Panc1 (cell line): ENCODE measurements around the gene CFDP1.

Experiments used
- POLR2AphosphoS5 ChIP-seq: IDR thresholded peaks from 2 replicates; pipeline ENCODE4 v1.6.1; 2012; ENCODE audit warnings: mild to moderate bottlenecking, low read depth, low read length, moderate library complexity
- REST ChIP-seq, 2 experiments: IDR thresholded peaks; 2 replicates each; pipeline ENCODE4 v1.6.1; 2011 to 2012; ENCODE audit warnings: low read depth in 2 of 2, control low read depth in 1 of 2, low read length in 1 of 2, mild to moderate bottlenecking in 1 of 2, moderate library complexity in 1 of 2; ENCODE audit not compliant: insufficient read depth in 1 of 2
- SIN3A ChIP-seq: IDR thresholded peaks from 2 replicates; pipeline ENCODE4 v1.6.1; 2012; ENCODE audit warnings: low read depth, mild to moderate bottlenecking, low read length, moderate library complexity, borderline replicate concordance; ENCODE audit not compliant: insufficient read depth
- TCF7L2 ChIP-seq: IDR thresholded peaks from 2 replicates; pipeline ENCODE4 v1.6.1; 2011; ENCODE audit warnings: mild to moderate bottlenecking, low read depth, low read length, inconsistent platforms
- TF ChIP-seq, protein P1 (sequence below): fragments of 450-650 bp; IDR thresholded peaks from 2 replicates; pipeline ENCODE4 v1.5.1; 2017; ENCODE audit warnings: mild to moderate bottlenecking

DNA sequence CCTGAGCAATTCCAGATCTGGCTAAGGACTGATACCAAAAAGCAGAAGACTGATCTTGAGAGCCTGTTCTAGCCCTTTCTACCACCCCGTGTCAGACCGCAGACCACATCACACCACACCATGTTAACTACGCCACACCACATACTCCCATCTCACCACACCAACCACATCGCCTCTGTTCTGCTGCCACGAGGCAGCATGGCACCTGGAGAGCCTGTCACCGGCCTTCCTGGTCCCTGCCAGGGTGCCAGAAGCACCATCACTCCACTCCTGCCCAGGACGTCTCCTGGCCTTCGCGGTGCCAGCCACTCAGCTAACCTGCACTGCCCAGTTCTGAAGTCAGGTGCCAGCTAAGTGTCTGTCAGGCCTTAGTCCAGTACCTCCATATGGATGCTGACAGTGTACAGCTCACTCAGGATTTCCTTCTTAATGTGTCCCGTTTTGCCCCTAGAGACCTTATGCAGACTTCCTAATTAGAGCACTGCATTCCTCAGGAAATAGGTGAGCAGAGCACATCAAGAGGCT lies 144.6 kb downstream of the CFDP1 start:
- TF ChIP-seq, protein P1, sequence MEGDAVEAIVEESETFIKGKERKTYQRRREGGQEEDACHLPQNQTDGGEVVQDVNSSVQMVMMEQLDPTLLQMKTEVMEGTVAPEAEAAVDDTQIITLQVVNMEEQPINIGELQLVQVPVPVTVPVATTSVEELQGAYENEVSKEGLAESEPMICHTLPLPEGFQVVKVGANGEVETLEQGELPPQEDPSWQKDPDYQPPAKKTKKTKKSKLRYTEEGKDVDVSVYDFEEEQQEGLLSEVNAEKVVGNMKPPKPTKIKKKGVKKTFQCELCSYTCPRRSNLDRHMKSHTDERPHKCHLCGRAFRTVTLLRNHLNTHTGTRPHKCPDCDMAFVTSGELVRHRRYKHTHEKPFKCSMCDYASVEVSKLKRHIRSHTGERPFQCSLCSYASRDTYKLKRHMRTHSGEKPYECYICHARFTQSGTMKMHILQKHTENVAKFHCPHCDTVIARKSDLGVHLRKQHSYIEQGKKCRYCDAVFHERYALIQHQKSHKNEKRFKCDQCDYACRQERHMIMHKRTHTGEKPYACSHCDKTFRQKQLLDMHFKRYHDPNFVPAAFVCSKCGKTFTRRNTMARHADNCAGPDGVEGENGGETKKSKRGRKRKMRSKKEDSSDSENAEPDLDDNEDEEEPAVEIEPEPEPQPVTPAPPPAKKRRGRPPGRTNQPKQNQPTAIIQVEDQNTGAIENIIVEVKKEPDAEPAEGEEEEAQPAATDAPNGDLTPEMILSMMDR, result no peak
- no peak for TF ChIP-seq POLR2AphosphoS5
- no peak for TF ChIP-seq REST (IDR thresholded peaks at IDR 0.05; ENCODE audit: insufficient read depth in 1 of 2, low read depth in 2 of 2, low read length in 1 of 2)
- no peak for TF ChIP-seq SIN3A
- no peak for TF ChIP-seq TCF7L2
